ENCODE measurements around the gene SAP30BP. TPM values are rescaled to one million over a fixed set of nuclear protein-coding genes. Genes with fewer than 3 reads are reported as not detected.

Gene SAP30BP
- total RNA-seq, 1 experiment from 2014 or later = 89.7 TPM

GRCh38 chr17:75639327-75639726 lies 27.8 kb upstream of the SAP30BP start:
- H3K23me2 ChIP-seq (ENCODE audit: insufficient read length, low read depth, low read length, poor library complexity, severe bottlenecking) = no peaks in the 10 kb centered on the region
- H3K9me3 Mint-ChIP-seq = no peaks in the 10 kb centered on the region
- H3K27ac Mint-ChIP-seq = 0 out of 7 replicates have a peak overlapping the region, but pooled peaks of 1 of the 3 experiments have one; percentile 18
- no peak overlapping the region for H3K4ac ChIP-seq (ENCODE audit: low read depth, low read length)
- H3K9ac ChIP-seq (ENCODE audit: extremely low read depth, insufficient read length, low read length) = no peak overlapping the region
- no peaks in the 10 kb centered on the region for H3K27me3 Mint-ChIP-seq (ENCODE audit: low read depth)
- DNase-seq = no peak
- H2BK5ac ChIP-seq (ENCODE audit: insufficient read length, low read length) = no peak overlapping the region
- no peak overlapping the region for H3K4me3 Mint-ChIP-seq
- peaks cover 24 to 33% of the 10 kb centered on the region in 2 experiments for H3K4me1 Mint-ChIP-seq
- no CpG with 5 or more reads among the region's 3 CpGs for WGBS (ENCODE audit: extremely low coverage, insufficient read length, low lambda C conversion rate)
- no peak for TF ChIP-seq CTCF (conservative IDR thresholded peaks at IDR 0.05)
- no peak overlapping the region for H3K14ac ChIP-seq (ENCODE audit: insufficient read depth, low read length)
- H2BK12ac ChIP-seq (ENCODE audit: insufficient read length, low read depth, low read length) = no peak overlapping the region
- H2BK20ac ChIP-seq (ENCODE audit: low read depth, low read length, poor library complexity, severe bottlenecking) = no peak overlapping the region
- no peak overlapping the region for H3K56ac ChIP-seq (ENCODE audit: insufficient read length, low read depth, low read length)
- H2AFZ ChIP-seq (ENCODE audit: low read length) = no peak overlapping the region
- no peaks in the 10 kb centered on the region for H3K79me1 ChIP-seq (ENCODE audit: insufficient read depth, low read depth, low read length, poor library complexity, severe bottlenecking)
- no peak overlapping the region for H3K23ac ChIP-seq (ENCODE audit: insufficient read length, low read depth, low read length)
- peaks cover 0 to 4% (median 3%) of the 10 kb centered on the region in 3 experiments; a peak in 2 of 7 replicates for H3K36me3 Mint-ChIP-seq (ENCODE audit: insufficient read depth in 1 of 3, low read depth in 3 of 3)
- no peak overlapping the region for H3K18ac ChIP-seq (ENCODE audit: insufficient read length, low read depth, low read length)
- H4K91ac ChIP-seq (ENCODE audit: insufficient read length, low read depth, low read length) = no peak overlapping the region
- H3K9me3 ChIP-seq (ENCODE audit: control insufficient read depth, low read depth, low read length) = no peaks in the 10 kb centered on the region
- H3K4me1 ChIP-seq (ENCODE audit: insufficient read depth, low read length) = peaks cover 7% of the 10 kb centered on the region; the same call in 1 of the 2 replicates
- H3K27me3 ChIP-seq (ENCODE audit: insufficient read depth, low read length) = no peaks in the 10 kb centered on the region
- no peaks in the 10 kb centered on the region for H3K79me2 ChIP-seq (ENCODE audit: insufficient read depth, low read length)
- no peak overlapping the region for H3K4me2 ChIP-seq (ENCODE audit: insufficient read depth, insufficient read length, low read length)
- no peak overlapping the region for H4K8ac ChIP-seq (replicated peaks; ENCODE audit: insufficient read length, low read depth, low read length)
- no peak overlapping the region for H2BK120ac ChIP-seq (ENCODE audit: low read depth, low read length, poor library complexity, severe bottlenecking)
- H2BK15ac ChIP-seq (ENCODE audit: low read depth, low read length) = no peak overlapping the region
- no peak overlapping the region for H3K27ac ChIP-seq (ENCODE audit: insufficient read length, low read depth, low read length)
- no peak overlapping the region for H3T11ph ChIP-seq (ENCODE audit: low read length)
- no peak overlapping the region for H2AK5ac ChIP-seq (ENCODE audit: insufficient read length, low read length)
- no peak overlapping the region for H4K5ac ChIP-seq (ENCODE audit: insufficient read length, low read depth, low read length)
- H4K20me1 ChIP-seq (ENCODE audit: control insufficient read depth, insufficient read depth, insufficient read length) = no peaks in the 10 kb centered on the region

All from H9 (cell line).